GM12878 (cell line): Measurements from ENCODE around the gene NAMPT. TPM values are rescaled to one million over a fixed set of nuclear protein-coding genes. Genes with fewer than 3 reads are reported as not detected.

ENCODE experiments used
- ATAC-seq: fragments of 200-7000 bp; cut with Tn5 transposase; 3 replicates; pipeline ENCODE4 v1.9.1; 2020; ENCODE audit warnings: mild to moderate bottlenecking, moderate library complexity
- BruUV-seq: library from RNA; stranded (reverse); fragments of 400-500 nt; replicated peaks from 2 replicates; lab custom pipeline; 2021; lab: Mats Ljungman, UMichigan
- CTCF ChIA-PET: fragments of 300-600 bp; sonication (Branson Sonifier 250); formaldehyde crosslinking; extraction: SDS; loops from one replicate; lab custom pipeline; 2021; ENCODE audit warnings: inconsistent platforms; lab: Yijun Ruan, JAX
- POLR2A ChIA-PET: fragments of 350-600 bp; formaldehyde crosslinking; extraction: SDS; loops from one replicate; lab custom pipeline; 2021; ENCODE audit warnings: inconsistent platforms; lab: Charles Lee
- RAD21 ChIA-PET: fragments of 300-600 bp; sonication (Branson Sonifier 250); formaldehyde crosslinking; loops from one replicate; lab custom pipeline; 2023; ENCODE audit warnings: antibody characterized with exemption; ENCODE audit not compliant: unreplicated experiment; lab: Charles Lee
- SMC1A ChIA-PET: fragments of 300-600 bp; sonication (Branson Sonifier 250); formaldehyde crosslinking; loops from one replicate; lab custom pipeline; 2023; ENCODE audit not compliant: unreplicated experiment, uncharacterized antibody; lab: Charles Lee
- DNase-seq: peaks from one replicate; pipeline ENCODE4 v3.0.0-alpha.2; 2011; ENCODE audit warnings: low read depth, low spot score
- FAIRE-seq: peaks from 3 replicates; lab custom pipeline; 2011; peaks lifted over from hg19 to GRCh38; lab: Jason Lieb, UNC
- H2AFZ ChIP-seq: 2 replicates; pipeline ENCODE4 v1.6.0; 2011; ENCODE audit warnings: low read depth, low read length, control low read depth; ENCODE audit not compliant: control insufficient read depth
- H3K27ac ChIP-seq: 2 replicates; pipeline ENCODE4 v1.5.1; 2011; ENCODE audit warnings: control low read depth; ENCODE audit not compliant: control insufficient read depth, insufficient read depth
- H3K27me3 ChIP-seq, 2 experiments: replicated peaks in 1 of 2; 2 replicates each; pipeline versions ENCODE4 v1.6.0 to v1.6.1; 2011; ENCODE audit warnings: low read length in 1 of 2; ENCODE audit not compliant: control insufficient read depth in 2 of 2, insufficient read depth in 2 of 2
- H3K36me3 ChIP-seq, 2 experiments: 2 replicates each; pipeline ENCODE4 v1.5.1; 2011; ENCODE audit warnings: low read length in 1 of 2; ENCODE audit not compliant: control insufficient read depth in 2 of 2, insufficient read depth in 2 of 2
- H3K4me1 ChIP-seq: 2 replicates; pipeline ENCODE4 v1.6.1; 2011; ENCODE audit warnings: mild to moderate bottlenecking, low read length, moderate library complexity, mixed read lengths; ENCODE audit not compliant: control insufficient read depth, insufficient read depth
- H3K4me2 ChIP-seq: 2 replicates; pipeline ENCODE4 v1.6.0; 2011; ENCODE audit warnings: control low read depth; ENCODE audit not compliant: control insufficient read depth, insufficient read depth
- H3K4me3 ChIP-seq: fragments of 200-600 bp; sonication (generic); 2 replicates; pipeline ENCODE4 v1.5.1; 2016
- H3K79me2 ChIP-seq: 2 replicates; pipeline ENCODE4 v1.6.0; 2011; ENCODE audit warnings: low read length; ENCODE audit not compliant: control insufficient read depth, insufficient read depth
- H3K9ac ChIP-seq: 2 replicates; pipeline ENCODE4 v1.8.0; 2011; ENCODE audit warnings: low read length, control low read depth, mixed read lengths; ENCODE audit not compliant: control insufficient read depth, insufficient read depth
- H3K9me3 ChIP-seq: replicated peaks from 3 replicates; pipeline ENCODE4 v1.5.1; 2011; ENCODE audit warnings: mild to moderate bottlenecking, low read length; ENCODE audit not compliant: control insufficient read depth, insufficient read depth
- H4K20me1 ChIP-seq: 2 replicates; pipeline ENCODE4 v1.6.0; 2011; ENCODE audit not compliant: control insufficient read depth, insufficient read depth
- CBFB ChIP-seq: IDR thresholded peaks from 2 replicates; pipeline ENCODE4 v1.6.1; 2016; ENCODE audit warnings: antibody characterized with exemption, low read depth
- CBX3 ChIP-seq: fragments of 200-600 bp; sonication (generic); IDR thresholded peaks from 2 replicates; pipeline ENCODE4 v1.6.1; 2016; ENCODE audit warnings: low read depth, borderline replicate concordance
- CEBPB ChIP-seq, 2 experiments: fragments of 150-350 bp in 1 of 2; IDR thresholded peaks; 2 replicates each; pipeline ENCODE4 v1.6.1; 2012 to 2014; ENCODE audit warnings: low read depth in 2 of 2, low read length in 2 of 2, borderline replicate concordance in 1 of 2, inconsistent platforms in 1 of 2
- CREM ChIP-seq: IDR thresholded peaks from 2 replicates; pipeline ENCODE4 v1.6.1; 2014; ENCODE audit warnings: antibody characterized with exemption, low read depth
- FOXM1 ChIP-seq: IDR thresholded peaks from 2 replicates; pipeline ENCODE4 v1.6.1; 2012; ENCODE audit warnings: low read depth, mild to moderate bottlenecking, inconsistent platforms, low read length, moderate library complexity
- JUNB ChIP-seq: IDR thresholded peaks from 2 replicates; pipeline ENCODE4 v1.6.1; 2016; ENCODE audit warnings: antibody characterized with exemption, mild to moderate bottlenecking
- NBN ChIP-seq: fragments of 450-650 bp; IDR thresholded peaks from 2 replicates; pipeline ENCODE4 v1.6.1; 2016
- NFXL1 ChIP-seq: fragments of 450-650 bp; IDR thresholded peaks from 2 replicates; pipeline ENCODE4 v1.6.1; 2017; ENCODE audit warnings: antibody characterized with exemption, mild to moderate bottlenecking, borderline replicate concordance
- NRF1 ChIP-seq: conservative IDR thresholded peaks from 2 replicates; pipeline ENCODE4 v1.6.1; 2011; ENCODE audit warnings: mild to moderate bottlenecking, low read depth, low read length, improper control_type of control experiment
- RAD51 ChIP-seq: fragments of 450-650 bp; IDR thresholded peaks from 2 replicates; pipeline ENCODE4 v1.6.1; 2016; ENCODE audit warnings: moderate library complexity, mild to moderate bottlenecking, inconsistent platforms
- RFX5 ChIP-seq: IDR thresholded peaks from 2 replicates; pipeline ENCODE4 v1.6.1; 2011; ENCODE audit warnings: low read depth, low read length, improper control_type of control experiment
- SMC3 ChIP-seq: IDR thresholded peaks from 2 replicates; pipeline ENCODE4 v1.6.1; 2011; ENCODE audit warnings: low read length, improper control_type of control experiment, borderline replicate concordance
- TARDBP ChIP-seq: IDR thresholded peaks from 2 replicates; pipeline ENCODE4 v1.6.1; 2016; ENCODE audit warnings: borderline replicate concordance
- ZNF384 ChIP-seq: IDR thresholded peaks from 2 replicates; pipeline ENCODE4 v1.6.1; 2012; ENCODE audit warnings: low read depth, mild to moderate bottlenecking, low read length, improper control_type of control experiment, borderline replicate concordance
- WGBS: methylation state at CpG from one replicate; pipeline ENCODE4 v1.1.6; 2016; ENCODE audit warnings: low lambda C conversion rate; ENCODE audit not compliant: insufficient replicate concordance, insufficient coverage; ENCODE audit errors: missing lambda C conversion rate; 5-methylcytosine and 5-hydroxymethylcytosine counted together
- in situ Hi-C: fragments of 300-500 bp; cut with MboI; formaldehyde crosslinking; loops from 9 replicates; pipeline ENCODE4 v1.14.3; 2018; ENCODE audit warnings: mixed read lengths
- intact Hi-C: fragments of 100-400 bp; cut with micrococcal nuclease; formaldehyde crosslinking; loops from one replicate; pipeline ENCODE4 v1.14.2; 2022; ENCODE audit not compliant: unreplicated experiment
- polyA plus RNA-seq, 11 experiments: library from polyadenylated mRNA; depleted of rRNA in 4 of 11; unstranded in 6 of 11; stranded (reverse) in 5 of 11; fragments of >200 nt; fragmentation: Nextera tagmentation in 4 of 11; fragmentation: Illumina TruSeq in 1 of 11; extraction: Ambion mirVana in 4 of 11; extraction: Trizol in 1 of 11; gene quantifications; 1 replicate in 1 of 11; 2 replicates in 10 of 11; pipeline versions ENCODE4 v1.2.1 to v1.2.3, GENCODE V29; 2011 to 2016; ENCODE audit warnings: inconsistent platforms in 2 of 11, missing spikeins in 2 of 11, low read depth in 1 of 11
- total RNA-seq, 4 experiments: library from RNA; depleted of rRNA in 3 of 4; stranded (reverse); fragments of >200 nt in 3 of 4; fragmentation: Illumina TruSeq in 1 of 4; extraction: Trizol in 1 of 4; gene quantifications; 2 replicates each; pipeline versions ENCODE4 v1.2.1 to v1.2.3, GENCODE V29; 2013 to 2021

NAMPT gene
- total and polyA plus RNA-seq, 10 of the 15 experiments (the other 5 are each of a cell fraction or from before 2014, with no cell fraction given): 28.3 to 173 (median 75.0) TPM

GRCh38 chr7:106224797-106225196 lies 60.0 kb downstream of the NAMPT start:
- H3K27ac ChIP-seq: no peak overlapping the region
- ChIA-PET CTCF (interaction anchor here (0.9 to 1.7 kb wide), 5 partner anchors 22 to 183 kb away, joined by 3 to 5 read pairs (median 4); no protein-coding TSS in a partner anchor), POLR2A (no interaction called here), RAD21 (interaction anchor here (1.5 kb wide), 1 partner anchor 238 kb away, joined by 3 read pairs; no protein-coding TSS in a partner anchor), SMC1A (interaction anchor here (1.2 to 1.7 kb wide), 4 partner anchors 21 to 237 kb away, joined by 3 to 5 read pairs (median 4); no protein-coding TSS in a partner anchor)
- no peaks in the 10 kb centered on the region for H3K9me3 ChIP-seq
- no peak for DNase-seq
- in situ Hi-C loops (no loop called here), intact Hi-C loops (no loop called here)
- no peak for FAIRE-seq
- no peak for ATAC-seq
- 35% methylated on average over 6 of the region's 6 CpGs for WGBS
- no peaks in the 10 kb centered on the region for H4K20me1 ChIP-seq
- no peaks in the 10 kb centered on the region for H3K4me1 ChIP-seq
- no peaks in the 10 kb centered on the region for H3K36me3 ChIP-seq
- TF ChIP-seq NRF1 (no peak), CREM (no peak), CEBPB (IDR thresholded peaks at IDR 0.05; ENCODE audit: borderline replicate concordance in 1 of 2, low read depth in 2 of 2, low read length in 2 of 2) (no peak), ZNF384 (no peak), SMC3 (no peak), NFXL1 (no peak), TARDBP (no peak), JUNB (no peak), NBN (no peak), RAD51 (no peak), CBFB (no peak), RFX5 (no peak), CBX3 (no peak), FOXM1 (no peak)
- no peaks in the 10 kb centered on the region for H3K79me2 ChIP-seq
- no peak overlapping the region for H3K4me3 ChIP-seq
- no peak overlapping the region for H3K4me2 ChIP-seq
- no peak overlapping the region for H3K9ac ChIP-seq
- BruUV-seq: no TSS peak
- H2AFZ ChIP-seq: no peak overlapping the region
- no peaks in the 10 kb centered on the region for H3K27me3 ChIP-seq
